Kidney (tissue), 14 donors: Measurements from ENCODE around the gene CAPN15. TPM values are rescaled to one million over a fixed set of nuclear protein-coding genes. Genes with fewer than 3 reads are reported as not detected.
A peak's percentile ranks its signal among the peaks of the same experiment; 100 is the strongest.

ENCODE experiments used
- DNase-seq, 5 donors: peaks; one replicate each; pipeline ENCODE4 v3.0.0-alpha.2; 2013 to 2020
- FAIRE-seq: peaks from 2 replicates; lab custom pipeline; 2012; peaks lifted over from hg19 to GRCh38; lab: Jason Lieb, UNC
- H3K27ac ChIP-seq, 2 donors: one replicate each; pipeline ENCODE4 v1.7.0; 2013; ENCODE audit warnings: low read depth in 2 of 2, low read length in 2 of 2, inconsistent platforms in 1 of 2
- H3K27me3 ChIP-seq: one replicate; pipeline ENCODE4 v1.7.1; 2013; ENCODE audit warnings: low read length, inconsistent platforms; ENCODE audit not compliant: control insufficient read depth, insufficient read depth
- H3K36me3 ChIP-seq, 3 donors: one replicate each; pipeline versions ENCODE4 v1.7.0 to v1.7.1; 2013; ENCODE audit warnings: low read length in 3 of 3, control low read depth in 1 of 3, inconsistent platforms in 1 of 3; ENCODE audit not compliant: insufficient read depth in 3 of 3, control insufficient read depth in 2 of 3
- H3K4me1 ChIP-seq, 3 donors: one replicate each; pipeline versions ENCODE4 v1.7.0 to v1.7.1; 2013; ENCODE audit warnings: low read length in 3 of 3, inconsistent platforms in 1 of 3, low read depth in 1 of 3; ENCODE audit not compliant: control insufficient read depth in 2 of 3, insufficient read depth in 2 of 3
- H3K4me3 ChIP-seq, 3 donors: one replicate each; pipeline versions ENCODE4 v1.7.0 to v1.8.1; 2013; ENCODE audit warnings: low read length in 3 of 3, control low read depth in 1 of 3, inconsistent platforms in 1 of 3
- H3K9ac ChIP-seq, 3 donors: one replicate each; pipeline versions ENCODE4 v1.7.0 to v1.7.1; 2013; ENCODE audit warnings: low read length in 3 of 3, control low read depth in 1 of 3, inconsistent platforms in 1 of 3
- H3K9me3 ChIP-seq, 3 donors: one replicate each; pipeline versions ENCODE4 v1.7.0 to v1.7.1; 2013; ENCODE audit warnings: low read length in 3 of 3, control low read depth in 1 of 3, inconsistent platforms in 1 of 3; ENCODE audit not compliant: control insufficient read depth in 2 of 3, insufficient read depth in 1 of 3
- CTCF ChIP-seq: IDR thresholded peaks from 3 replicates; pipeline ENCODE4 v1.5.1; 2012; ENCODE audit warnings: mild to moderate bottlenecking, moderate library complexity, borderline replicate concordance; ENCODE audit not compliant: insufficient read depth; ENCODE audit errors: extremely low read depth
- intact Hi-C: fragments of 100-400 bp; cut with DNase I; formaldehyde crosslinking; loops from one replicate; pipeline ENCODE4 v1.11.1; 2022
- polyA plus RNA-seq: library from polyadenylated mRNA; stranded (reverse); fragments of 350-450 nt; fragmentation: Illumina TruSeq; extraction: RNeasy Lipid Tissue Mini Kit (QIAGEN cat#74804); gene quantifications from one replicate; pipeline ENCODE4 v1.2.3, GENCODE V29; 2014; ENCODE audit warnings: low read depth, low replicate concordance; ENCODE audit not compliant: insufficient read depth
- total RNA-seq: library from RNA; stranded (reverse); fragmentation: NEBNext Ultra II Directional; extraction: Animal tissue kit (Norgen Biotek cat#: 25700); gene quantifications from one replicate; pipeline ENCODE4 v1.2.1, GENCODE V29; 2021
- donor health status: control.
- donor health status: control.
- donor health status: control.
- donor health status: control.
- donor health status: control.
- donor health status: DM: yes; HTN: yes; CAD: no.
- donor health status: Normal renal cell carcinoma (clear cell type).

Gene CAPN15
- total and polyA plus RNA-seq, 2 donors from 2014 or later, result 17.9 to 52.9 TPM

DNA sequence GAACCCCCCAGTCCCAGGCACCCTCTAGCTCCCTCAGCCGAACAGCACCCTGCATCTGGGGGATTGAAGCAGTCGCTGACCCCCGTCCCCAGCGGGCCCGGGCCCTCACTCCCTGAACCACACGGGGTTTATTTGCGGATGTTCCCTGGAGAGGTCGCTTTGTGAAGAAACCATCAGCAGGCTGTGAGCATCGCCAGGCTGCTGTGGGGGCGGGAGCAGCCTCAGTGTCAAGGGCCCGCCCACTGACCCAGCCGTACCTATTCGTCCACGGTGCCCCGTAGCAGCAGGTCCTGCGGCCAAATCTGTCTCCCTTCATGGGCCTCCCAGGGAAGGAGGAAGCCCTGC lies 55.9 kb downstream of the CAPN15 start:
- FAIRE-seq (no peak), DNase-seq (no peak)
- H3K9ac ChIP-seq, result no peak overlapping the region
- peaks cover 0 to 14% (median 13%) of the 10 kb centered on the region in 3 donors for H3K4me1 ChIP-seq
- TF ChIP-seq CTCF, result no peak
- intact Hi-C loops, result no loop called here
- H3K36me3 ChIP-seq, result no peaks in the 10 kb centered on the region
- H3K27ac ChIP-seq, result no peak overlapping the region
- no peaks in the 10 kb centered on the region for H3K9me3 ChIP-seq
- no peak overlapping the region for H3K4me3 ChIP-seq
- no peaks in the 10 kb centered on the region for H3K27me3 ChIP-seq

- Histone ChIP-seq H3K9ac (no peak overlapping the region), H3K9me3 (no peaks in the 10 kb centered on the region), H3K4me1 (peaks cover 0 to 17% (median 13%) of the 10 kb centered on the region in 3 donors), H3K4me3 (no peak overlapping the region), H3K36me3 (no peaks in the 10 kb centered on the region), H3K27ac (no peak overlapping the region), H3K27me3 (no peaks in the 10 kb centered on the region)
- TF ChIP-seq CTCF, result no peak
- intact Hi-C loops, result no loop called here
- FAIRE-seq (no peak), DNase-seq (peak in 2 of 5 donors; percentile 47 to 64)
Measured at GRCh38 chr16:583815-584591, 56.5 kb downstream of the CAPN15 start.

- no peak for FAIRE-seq
- H3K27ac ChIP-seq, result no peak overlapping the region
- DNase-seq, result peak in 1 of 5 donors; percentile 71
- no peak for TF ChIP-seq CTCF
- H3K4me1 ChIP-seq, result peaks cover 0 to 17% (median 13%) of the 10 kb centered on the region in 3 donors
- H3K27me3 ChIP-seq, result no peaks in the 10 kb centered on the region
- no peak overlapping the region for H3K4me3 ChIP-seq
- intact Hi-C loops, result no loop called here
- H3K36me3 ChIP-seq, result no peaks in the 10 kb centered on the region
- H3K9me3 ChIP-seq, result no peaks in the 10 kb centered on the region
- H3K9ac ChIP-seq, result no peak overlapping the region
Measured at GRCh38 chr16:585351-585750, 57.8 kb downstream of the CAPN15 start.
